HEK293T (cell line): ENCODE measurements around the gene DCDC1.

Experiments used
- ARNT ChIP-seq: fragments of 450-650 bp; IDR thresholded peaks from 2 replicates; pipeline ENCODE4 v1.6.1; 2017; ENCODE audit warnings: mild to moderate bottlenecking
- BHLHE40 ChIP-seq: fragments of 450-650 bp; IDR thresholded peaks from 2 replicates; pipeline ENCODE4 v1.6.1; 2016; ENCODE audit warnings: mild to moderate bottlenecking, moderate library complexity, borderline replicate concordance
- CTBP1 ChIP-seq: fragments of 450-650 bp; IDR thresholded peaks from 2 replicates; pipeline ENCODE4 v1.6.1; 2016; ENCODE audit warnings: borderline replicate concordance
- FOXK2 ChIP-seq: fragments of 450-650 bp; IDR thresholded peaks from 2 replicates; pipeline ENCODE4 v1.6.1; 2016; ENCODE audit warnings: mild to moderate bottlenecking
- FOXM1 ChIP-seq: fragments of 450-650 bp; IDR thresholded peaks from 2 replicates; pipeline ENCODE4 v1.6.1; 2017; ENCODE audit warnings: mild to moderate bottlenecking, borderline replicate concordance
- HDGF ChIP-seq: fragments of 450-650 bp; IDR thresholded peaks from 2 replicates; pipeline ENCODE4 v1.6.1; 2017; ENCODE audit warnings: antibody characterized with exemption, borderline replicate concordance
- LEF1 ChIP-seq: fragments of 450-650 bp; IDR thresholded peaks from 2 replicates; pipeline ENCODE4 v1.6.1; 2017; ENCODE audit warnings: mild to moderate bottlenecking, borderline replicate concordance
- NFRKB ChIP-seq: fragments of 450-650 bp; IDR thresholded peaks from 2 replicates; pipeline ENCODE4 v1.6.1; 2016; ENCODE audit warnings: mild to moderate bottlenecking, moderate library complexity
- SP1 ChIP-seq: fragments of 450-650 bp; IDR thresholded peaks from 2 replicates; pipeline ENCODE4 v1.6.1; 2017
- SUZ12 ChIP-seq: fragments of 450-650 bp; IDR thresholded peaks from 2 replicates; pipeline ENCODE4 v1.6.1; 2016; ENCODE audit warnings: mild to moderate bottlenecking

GRCh38 chr11:31231601-31232000 is 137.9 kb downstream of the DCDC1 start:
- TF ChIP-seq ARNT (no peak), SP1 (no peak), SUZ12 (no peak), FOXK2 (no peak), HDGF (no peak), BHLHE40 (no peak), CTBP1 (no peak), NFRKB (no peak), FOXM1 (no peak), LEF1 (no peak)
